DMS153 treated with DMSO at 0.1 percent for 48 hours (cell line): ENCODE data around the gene NODAL.

Source experiments
- DNase-seq: peaks from one replicate; lab custom pipeline; 2025; ENCODE audit not compliant: unreplicated experiment; lab: John Stamatoyannopoulos, UW

Gene NODAL

GRCh38 chr10:70465278-70465677, 23.8 kb upstream of the NODAL start:
- no peak for DNase-seq

DNA sequence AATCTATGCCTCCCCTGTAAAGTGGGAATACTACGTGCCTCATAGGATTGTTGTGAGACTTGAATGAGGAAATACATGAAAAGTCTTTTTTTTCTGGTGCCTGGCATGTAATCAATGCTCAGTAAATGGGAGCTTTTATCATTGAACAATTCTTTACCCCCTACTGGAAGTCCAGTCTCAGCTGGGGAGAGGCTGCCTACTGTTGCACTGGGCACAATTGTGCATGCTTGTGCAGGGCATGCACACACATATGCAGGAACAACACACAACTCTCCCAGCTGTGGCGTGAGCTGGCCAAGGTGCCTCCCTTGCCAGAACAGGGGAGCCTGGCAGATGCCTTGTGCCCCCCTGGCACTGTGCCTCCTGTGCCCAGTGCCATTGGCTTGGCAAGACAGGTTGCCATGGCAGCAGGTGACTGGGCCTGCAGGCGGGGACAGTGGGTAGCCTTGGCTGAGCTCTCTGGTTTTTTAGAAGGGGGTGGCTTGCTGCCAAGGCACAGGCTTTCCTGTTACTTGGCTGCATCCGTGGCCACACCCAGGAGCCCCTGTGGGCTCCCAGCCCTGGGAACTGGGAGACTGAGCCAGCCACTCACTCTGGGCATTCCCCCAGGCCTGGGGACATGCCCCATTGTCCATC, 21.0 kb upstream of the NODAL start:
- peak; percentile 34 for DNase-seq

DNA sequence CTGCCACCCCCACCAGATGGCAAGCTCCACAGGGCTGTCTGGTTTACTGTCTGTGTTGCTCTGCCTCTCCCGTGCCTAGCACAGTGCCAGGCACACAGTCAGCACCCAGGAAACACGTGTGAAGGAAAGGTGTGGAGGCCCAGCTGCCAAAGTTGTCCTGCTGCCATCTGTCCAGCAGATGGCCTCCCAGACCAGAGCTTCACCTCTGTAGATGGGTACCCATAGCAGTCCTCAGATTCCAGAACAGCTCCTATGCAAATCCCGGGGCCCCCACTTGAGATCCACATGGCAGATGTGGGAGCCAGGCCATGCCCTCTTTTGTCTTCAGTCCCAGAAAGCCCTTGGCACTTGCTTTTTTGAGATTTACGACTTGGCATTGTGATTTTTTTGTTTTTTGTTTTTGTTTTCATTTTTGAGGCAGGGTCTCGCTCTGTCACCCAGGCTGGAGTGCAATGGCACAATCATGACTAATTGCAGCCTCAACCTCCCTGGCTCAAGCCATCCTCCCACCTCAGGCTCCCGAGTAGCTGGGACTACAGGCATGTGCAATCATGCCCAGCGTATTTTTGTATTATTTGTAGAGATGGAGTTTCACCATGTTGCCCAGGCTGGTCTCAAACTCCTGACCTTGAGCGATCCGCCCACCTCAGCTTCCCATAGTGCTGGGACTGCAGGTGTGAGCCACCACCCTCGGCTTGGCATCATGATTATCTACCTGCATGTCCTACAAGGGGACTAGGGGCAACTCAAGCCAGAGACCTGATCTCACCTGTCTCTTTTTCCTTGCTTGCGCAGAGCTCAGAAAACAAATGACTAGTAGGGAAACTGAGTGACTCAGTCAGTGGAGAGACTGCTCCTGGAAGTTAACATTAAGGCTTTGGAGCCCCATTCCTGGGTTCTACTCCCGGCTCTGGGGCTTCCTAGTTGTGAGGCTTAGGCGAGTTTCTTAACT, 20.2 kb upstream of the NODAL start:
- peak; percentile 6 for DNase-seq

GRCh38 chr10:70459774-70460490, 18.5 kb upstream of the NODAL start:
- DNase-seq, result no peak

- DNase-seq, result no peak
These were observed 17.7 kb upstream of the NODAL start for GRCh38 chr10:70459061-70459773.

DNA sequence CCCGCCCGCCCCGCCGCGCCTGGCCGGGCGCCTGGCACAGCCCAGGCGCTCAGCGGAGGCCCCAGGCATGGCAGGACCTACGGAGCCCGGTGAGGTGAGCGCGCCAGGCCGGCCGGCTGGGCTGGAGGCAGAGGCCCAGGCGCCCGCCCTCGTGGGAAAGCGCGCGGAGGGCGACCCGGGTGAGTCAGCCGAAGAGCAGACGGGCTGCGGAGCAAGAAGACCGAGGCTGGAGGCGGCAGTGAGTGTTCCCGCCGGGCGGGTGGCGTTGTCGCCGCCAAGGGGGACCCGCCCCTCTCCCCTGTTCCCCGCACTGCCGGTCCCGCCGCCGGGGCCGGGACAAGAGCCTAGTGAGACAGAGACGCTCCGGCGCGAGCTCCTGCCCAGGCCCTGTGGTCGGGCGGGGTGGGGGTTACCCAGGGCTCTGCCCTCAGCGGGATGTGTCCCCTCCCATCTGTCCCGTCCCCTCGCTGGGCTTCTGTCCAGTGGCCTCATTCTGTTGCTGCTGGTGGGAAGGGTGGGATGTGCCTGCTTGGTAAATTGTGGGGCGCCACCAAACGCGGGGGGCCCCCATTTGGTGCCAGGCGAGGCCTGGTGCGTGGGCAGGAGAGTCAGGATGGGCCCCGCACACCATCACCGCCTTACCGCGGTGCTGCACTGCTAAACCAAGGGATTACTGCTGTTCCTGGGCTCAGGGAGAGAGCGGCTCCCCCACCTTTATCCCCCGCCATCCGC, 17.0 kb upstream of the NODAL start:
- peak; percentile 14 for DNase-seq

- no peak for DNase-seq
These were observed 16.4 kb upstream of the NODAL start for GRCh38 chr10:70457759-70458305.

GRCh38 chr10:70456164-70456563, 14.7 kb upstream of the NODAL start:
- no peak for DNase-seq

DNA sequence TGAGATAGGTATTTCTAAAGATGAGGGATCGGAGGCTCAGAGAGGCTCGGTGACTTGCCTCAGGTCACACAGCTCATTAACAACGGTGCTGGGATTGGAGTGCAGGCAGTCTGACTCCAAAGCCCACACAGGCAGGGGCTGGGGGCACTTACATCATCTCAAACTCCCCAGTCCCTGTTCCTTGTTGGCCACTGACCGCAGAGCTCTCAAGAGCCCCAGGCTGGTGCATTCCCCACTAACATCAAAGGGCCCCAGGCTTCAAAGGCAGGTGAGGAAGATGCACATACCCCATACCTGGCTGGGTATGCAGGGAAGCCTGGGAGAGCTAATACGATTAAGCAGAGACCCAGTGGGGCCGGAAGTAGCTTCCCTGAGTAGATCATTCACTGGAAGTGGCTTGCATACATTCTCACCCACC, 13.7 kb upstream of the NODAL start:
- DNase-seq, result no peak

DNA sequence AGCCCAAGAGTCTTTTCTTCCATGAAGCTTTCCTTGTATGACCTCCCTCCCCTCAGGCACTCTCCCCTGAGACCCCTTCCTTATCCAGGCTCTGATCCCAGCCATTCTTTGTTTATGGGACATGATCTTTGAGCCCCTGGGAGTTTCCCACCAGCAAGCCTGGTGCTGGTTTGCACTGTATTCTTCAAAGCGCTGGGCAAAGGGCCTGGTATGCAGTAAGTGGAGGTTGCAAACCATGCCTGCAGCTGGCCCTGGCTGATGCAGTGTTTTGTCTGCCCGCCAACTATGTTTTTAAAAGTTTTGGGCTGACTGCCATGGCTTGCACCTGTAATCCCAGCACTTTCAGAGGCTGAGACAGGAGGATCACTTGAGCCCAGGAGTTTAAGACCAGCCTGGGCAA, 6.8 kb upstream of the NODAL start:
- no peak for DNase-seq

DNA sequence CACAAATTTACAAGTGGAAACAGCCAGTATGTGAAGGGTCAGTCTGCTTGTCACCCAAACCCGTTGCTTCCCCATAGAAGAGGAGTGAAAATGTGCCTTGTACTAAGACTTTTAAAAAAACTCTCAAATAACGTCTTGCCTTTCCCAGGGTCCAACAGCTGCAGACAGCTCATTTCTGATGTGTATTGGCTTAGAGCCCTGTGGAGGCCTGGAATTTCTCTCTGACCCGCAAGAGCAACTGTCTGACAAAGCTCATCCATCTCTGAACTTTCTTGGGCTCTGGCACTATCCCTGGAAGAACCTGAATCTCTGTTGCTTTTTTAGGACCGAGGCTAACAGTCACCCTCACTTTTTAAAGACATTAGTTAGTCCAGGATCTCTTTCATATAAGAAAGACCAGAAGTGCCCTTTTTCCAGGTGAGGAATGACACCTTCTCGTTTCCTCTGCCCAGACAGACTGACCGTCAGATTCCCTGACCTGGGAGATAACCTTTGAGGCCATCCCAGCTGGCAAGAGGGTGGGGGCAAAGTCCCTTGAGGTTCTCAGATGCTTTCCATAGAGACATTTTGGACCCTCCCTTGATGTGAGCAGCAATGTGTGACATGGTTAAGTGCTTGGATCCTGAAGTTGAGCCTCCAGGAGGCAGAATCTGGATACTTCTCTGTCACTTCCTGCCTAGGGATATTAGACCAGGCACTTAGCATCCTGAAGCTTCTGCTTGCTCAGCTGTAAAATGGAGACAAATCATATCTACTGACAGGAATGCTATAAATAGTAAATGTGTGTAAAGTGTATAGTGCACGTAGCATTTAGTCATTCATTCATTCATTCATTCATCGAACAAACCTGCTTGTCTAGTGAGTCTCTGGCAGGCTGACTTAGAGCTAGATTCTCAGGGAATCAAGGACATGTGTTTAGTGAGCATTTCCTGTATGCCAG, 4.5 kb upstream of the NODAL start:
- no peak for DNase-seq

DNA sequence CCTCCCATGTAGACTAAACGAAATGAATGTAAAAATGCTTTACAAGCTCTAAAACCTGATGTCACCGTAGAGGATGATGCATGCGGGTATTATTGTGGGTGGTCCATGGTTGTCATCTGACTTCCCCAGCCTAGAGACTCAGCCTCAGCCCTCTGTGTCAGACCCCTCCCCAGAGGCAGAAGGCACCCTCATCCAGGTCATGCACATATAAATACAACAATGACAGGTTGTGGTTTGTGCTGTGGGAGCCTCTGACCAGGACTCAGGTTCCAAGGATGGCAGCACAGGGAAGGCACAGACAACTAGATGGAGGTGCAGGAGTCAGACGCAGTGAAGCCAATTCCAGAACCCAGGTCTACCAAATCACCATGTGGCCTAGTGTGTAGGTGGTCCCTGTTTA, 3.3 kb upstream of the NODAL start:
- no peak for DNase-seq

- DNase-seq, result no peak
These were observed 979 bp upstream of the NODAL start for GRCh38 chr10:70442332-70442988.

DNA sequence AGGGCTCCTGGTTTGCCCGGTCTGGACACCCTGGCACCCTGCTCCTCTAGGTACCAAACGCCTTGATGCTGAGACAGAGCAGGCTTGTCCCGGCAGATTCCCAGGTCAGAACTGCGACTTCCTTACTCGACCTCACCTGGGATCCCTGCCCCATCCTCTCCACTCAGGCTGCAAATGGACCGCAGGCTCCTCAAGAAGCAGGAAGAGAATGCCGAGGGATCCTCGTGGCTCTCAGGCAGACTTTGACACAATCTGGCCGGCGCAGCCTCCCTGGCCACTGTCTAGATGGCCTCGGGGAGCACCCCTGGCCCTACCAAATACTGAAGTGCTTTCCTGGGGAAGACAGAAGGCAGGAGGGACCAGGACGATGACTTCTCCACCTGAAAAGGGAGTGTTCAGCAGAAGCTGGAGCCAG, 421 bp upstream of the NODAL start:
- DNase-seq, result no peak

GRCh38 chr10:70440296-70441160, 953 bp downstream of the NODAL start:
- DNase-seq, result no peak

- DNase-seq, result no peak
These were observed 3.8 kb downstream of the NODAL start for GRCh38 chr10:70437721-70438120.

DNA sequence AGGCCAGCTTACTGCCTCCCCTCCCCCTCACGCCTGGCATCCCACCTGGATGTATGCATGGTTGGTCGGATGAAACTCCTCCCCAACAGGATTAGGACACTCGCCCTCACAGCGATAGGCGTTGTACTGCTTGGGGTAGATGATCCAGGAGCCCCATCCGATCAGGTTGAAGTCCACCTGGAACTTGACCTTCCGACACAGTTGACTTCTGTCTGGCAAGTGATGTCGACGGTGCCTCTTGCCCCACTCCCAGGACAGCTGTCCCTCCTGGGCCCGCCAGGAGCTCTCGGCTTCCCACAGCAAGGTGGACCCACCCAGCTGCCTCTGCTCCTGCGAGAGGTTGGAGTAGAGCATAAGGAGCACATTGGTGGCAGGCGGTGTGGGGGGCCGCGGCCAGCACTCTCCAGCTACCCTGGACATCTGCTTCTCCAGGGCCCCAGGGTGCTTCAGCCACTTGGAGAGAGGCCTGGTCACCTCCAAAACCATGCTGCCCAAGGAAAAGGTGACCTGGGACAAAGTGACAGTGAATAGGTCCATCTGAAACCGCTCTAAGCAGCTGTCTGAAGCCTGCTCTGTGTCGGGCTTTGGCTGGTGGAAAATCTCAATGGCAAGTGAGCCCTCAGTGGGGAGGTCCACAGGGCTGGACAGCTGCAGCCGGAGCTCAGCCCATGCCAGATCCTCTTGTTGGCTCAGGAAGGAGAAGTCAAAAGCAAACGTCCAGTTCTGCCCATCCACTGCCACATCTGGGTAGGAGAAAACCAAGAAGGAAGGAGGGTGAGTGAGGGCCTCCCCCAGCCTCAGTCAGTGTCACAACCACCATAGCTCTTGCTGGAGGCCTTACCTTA, 6.0 kb downstream of the NODAL start:
- no peak for DNase-seq
